Fibroblast of peridontal ligament (primary cell): Measurements from ENCODE around the gene CCT3.

Experiments used
- DNase-seq: peaks from one replicate; pipeline ENCODE4 v3.0.0-alpha.2; 2010; ENCODE audit errors: extremely low read depth

The CCT3 gene

DNA sequence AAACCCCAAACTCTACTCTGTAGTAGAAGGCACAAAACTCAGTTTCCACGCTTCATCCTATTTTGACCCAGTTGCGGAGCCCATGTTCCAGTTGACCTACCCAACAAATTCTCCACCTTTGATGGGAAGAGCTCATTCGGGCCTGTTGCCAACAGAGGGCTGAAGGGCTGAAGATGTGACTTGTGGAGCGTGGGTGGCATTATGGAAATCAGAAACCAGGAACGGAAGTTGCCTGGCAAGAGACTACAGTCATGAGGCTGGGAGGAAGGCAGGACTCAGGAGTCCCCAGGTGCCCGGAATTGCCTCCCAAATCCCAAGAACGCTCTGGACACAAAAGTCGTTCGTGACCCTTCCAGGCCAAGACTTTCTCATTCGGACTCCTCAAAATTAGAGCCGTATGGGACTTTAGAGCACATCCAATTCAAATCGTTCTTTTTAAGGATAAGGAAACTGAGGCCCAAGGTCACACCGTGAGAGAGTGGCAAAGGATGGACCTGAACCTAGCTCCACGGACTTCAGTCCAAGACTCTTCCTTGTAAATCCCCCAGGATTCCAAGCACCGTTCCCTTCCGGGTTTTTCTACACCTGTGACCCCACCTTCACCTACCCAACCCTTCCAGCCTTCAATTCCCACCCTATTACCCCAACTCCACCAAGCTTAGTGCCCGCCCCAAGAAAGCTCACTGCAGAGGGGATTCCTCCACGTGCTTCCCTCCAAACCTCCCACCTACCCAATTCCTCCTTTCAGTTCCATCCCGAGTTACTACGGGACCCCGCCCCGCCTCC lies 56.2 kb downstream of the CCT3 start:
- DNase-seq = peak; percentile 12

DNA sequence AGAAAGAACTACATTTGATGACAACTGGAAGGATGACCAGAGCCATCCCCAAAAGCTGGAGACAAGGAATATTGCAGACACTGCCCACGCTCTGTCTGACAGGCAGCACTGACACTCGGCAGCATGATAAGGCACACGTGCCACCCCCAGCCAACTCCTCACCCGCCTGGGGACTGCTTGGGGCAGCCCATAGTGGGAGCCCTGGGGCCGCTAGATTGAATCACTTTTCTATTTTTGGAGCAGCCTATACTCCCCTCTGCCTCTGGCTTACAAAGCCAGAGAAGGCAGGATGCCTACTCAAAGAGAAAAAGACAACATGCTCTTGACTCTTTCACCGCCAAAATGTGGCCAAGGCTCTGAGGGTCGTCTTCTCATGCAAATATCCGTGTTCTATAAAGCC lies 56.8 kb downstream of the CCT3 start:
- DNase-seq = peak; percentile 47

DNA sequence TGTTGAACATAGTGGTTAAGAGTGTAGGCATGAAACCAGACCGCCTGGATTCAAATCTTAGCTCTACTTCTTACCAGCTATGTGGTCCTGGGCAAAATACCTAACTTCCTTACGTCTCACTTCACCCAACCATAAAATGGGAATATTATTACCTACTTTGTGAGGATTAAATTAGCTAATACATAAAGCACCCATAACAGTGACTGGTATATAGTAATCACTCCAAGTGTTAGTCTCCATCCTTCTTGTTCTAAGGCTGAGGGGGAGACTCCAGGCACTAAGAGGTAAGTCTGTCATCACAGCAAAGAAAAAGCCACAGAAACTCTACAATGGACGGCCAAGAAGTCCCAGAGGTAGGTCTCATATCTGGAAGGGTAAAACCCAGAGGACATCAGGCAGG lies 58.3 kb downstream of the CCT3 start:
- DNase-seq = no peak

- peak; percentile 17 for DNase-seq
Observed at GRCh38 chr1:156276966-156277381, 61.1 kb downstream of the CCT3 start.

- peak; percentile 85 for DNase-seq
Observed at GRCh38 chr1:156276532-156276931, 61.6 kb downstream of the CCT3 start.

- no peak for DNase-seq
Observed at GRCh38 chr1:156270314-156270713, 67.8 kb downstream of the CCT3 start.

DNA sequence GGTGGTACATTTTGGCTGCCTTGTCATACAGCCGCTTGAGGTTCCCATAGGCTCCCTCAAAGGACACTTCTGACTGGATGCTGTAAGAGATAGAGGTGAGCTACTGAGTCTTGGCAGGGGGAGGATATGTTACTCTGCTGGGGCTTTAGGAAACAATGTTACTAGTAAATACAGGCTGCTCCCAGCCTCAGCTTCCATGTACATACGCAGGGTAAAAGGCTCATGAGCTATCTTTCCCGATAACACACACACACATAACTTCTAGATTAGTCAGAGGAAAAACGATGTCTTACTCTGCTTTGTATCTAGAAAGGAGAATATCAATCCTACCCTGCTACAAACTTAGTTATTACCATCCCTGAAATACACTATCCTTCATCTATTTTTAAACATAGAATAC lies 69.8 kb downstream of the CCT3 start:
- no peak for DNase-seq

GRCh38 chr1:156266051-156266450 lies 72.0 kb downstream of the CCT3 start:
- DNase-seq = no peak

DNA sequence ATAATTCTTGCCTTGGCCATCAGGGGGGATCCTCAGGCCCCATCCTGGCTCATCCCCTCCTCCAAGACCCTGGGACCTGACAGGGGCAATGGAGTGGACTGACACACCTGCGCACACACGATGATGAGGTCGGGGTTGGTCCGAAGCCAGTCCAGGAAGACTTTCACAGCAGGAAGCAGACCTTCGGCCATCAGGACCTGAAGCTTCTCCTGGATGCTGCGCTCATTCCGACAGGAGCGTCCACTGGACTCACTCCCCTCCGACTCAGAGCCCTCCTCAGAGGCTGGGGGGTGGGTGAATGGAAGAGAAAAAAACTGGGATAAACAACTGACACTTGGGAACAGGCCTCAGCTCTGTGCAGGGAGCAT lies 74.8 kb downstream of the CCT3 start:
- DNase-seq = no peak

GRCh38 chr1:156262461-156263287 lies 75.4 kb downstream of the CCT3 start:
- peak; percentile 88 for DNase-seq

- DNase-seq = no peak
Observed at GRCh38 chr1:156260896-156261295, 77.2 kb downstream of the CCT3 start.

GRCh38 chr1:156259805-156260204 lies 78.3 kb downstream of the CCT3 start:
- no peak for DNase-seq
